ENCODE results near the gene PLA1A. TPM values are rescaled to one million over a fixed set of nuclear protein-coding genes. Genes with fewer than 3 reads are reported as not detected.

The PLA1A gene
- polyA plus RNA-seq, 1 experiment, result not detected

GRCh38 chr3:119628816-119629445, 31.2 kb downstream of the PLA1A start:
- Histone ChIP-seq H3K27ac (ENCODE audit: low read depth, low read length) (no peak overlapping the region), H3K9me3 (ENCODE audit: control insufficient read depth, insufficient read depth, low read length) (no peaks in the 10 kb centered on the region), H3K27me3 (ENCODE audit: control insufficient read depth, insufficient read depth, low read length) (peaks cover 13% of the 10 kb centered on the region), H3K4me3 (ENCODE audit: low read depth, low read length) (no peak overlapping the region)
- TF ChIP-seq CTCF (IDR thresholded peaks at IDR 0.05; ENCODE audit: low read depth, low read length), result no peak
- POLR2A ChIA-PET, result no interaction called here
- CTCF ChIA-PET, result no interaction called here
- DNase-seq (ENCODE audit: low read depth, low spot score), result no peak

GRCh38 chr3:119630128-119630879, 32.6 kb downstream of the PLA1A start:
- peak overlapping the region; percentile 71 for H3K27ac ChIP-seq (ENCODE audit: low read depth, low read length)
- H3K4me3 ChIP-seq (ENCODE audit: low read depth, low read length), result no peak overlapping the region
- no peak for TF ChIP-seq CTCF (IDR thresholded peaks at IDR 0.05; ENCODE audit: low read depth, low read length)
- no peak for DNase-seq (ENCODE audit: low read depth, low spot score)
- peaks cover 13% of the 10 kb centered on the region for H3K27me3 ChIP-seq (ENCODE audit: control insufficient read depth, insufficient read depth, low read length)
- CTCF ChIA-PET, result interaction anchor here (0.6 kb wide), 1 partner anchor 38 kb away, joined by 3 read pairs; no protein-coding TSS in a partner anchor
- POLR2A ChIA-PET, result no interaction called here
- no peaks in the 10 kb centered on the region for H3K9me3 ChIP-seq (ENCODE audit: control insufficient read depth, insufficient read depth, low read length)

GRCh38 chr3:119630880-119631329, 33.2 kb downstream of the PLA1A start:
- CTCF ChIA-PET, result no interaction called here
- Histone ChIP-seq H3K27ac (ENCODE audit: low read depth, low read length) (no peak overlapping the region), H3K4me3 (ENCODE audit: low read depth, low read length) (no peak overlapping the region), H3K9me3 (ENCODE audit: control insufficient read depth, insufficient read depth, low read length) (no peaks in the 10 kb centered on the region), H3K27me3 (ENCODE audit: control insufficient read depth, insufficient read depth, low read length) (peaks cover 7% of the 10 kb centered on the region)
- POLR2A ChIA-PET, result no interaction called here
- no peak for DNase-seq (ENCODE audit: low read depth, low spot score)
- no peak for TF ChIP-seq CTCF (IDR thresholded peaks at IDR 0.05; ENCODE audit: low read depth, low read length)

- TF ChIP-seq CTCF (IDR thresholded peaks at IDR 0.05; ENCODE audit: low read depth, low read length), result no peak
- H3K9me3 ChIP-seq (ENCODE audit: control insufficient read depth, insufficient read depth, low read length), result no peaks in the 10 kb centered on the region
- H3K27me3 ChIP-seq (ENCODE audit: control insufficient read depth, insufficient read depth, low read length), result peaks cover 4% of the 10 kb centered on the region
- CTCF ChIA-PET, result no interaction called here
- POLR2A ChIA-PET, result no interaction called here
- H3K27ac ChIP-seq (ENCODE audit: low read depth, low read length), result no peak overlapping the region
- DNase-seq (ENCODE audit: low read depth, low spot score), result no peak
- no peak overlapping the region for H3K4me3 ChIP-seq (ENCODE audit: low read depth, low read length)
Measured at GRCh38 chr3:119631516-119631915, 33.8 kb downstream of the PLA1A start.

- no peaks in the 10 kb centered on the region for H3K9me3 ChIP-seq (ENCODE audit: control insufficient read depth, insufficient read depth, low read length)
- no peak for DNase-seq (ENCODE audit: low read depth, low spot score)
- no peak overlapping the region for H3K4me3 ChIP-seq (ENCODE audit: low read depth, low read length)
- no peak overlapping the region for H3K27ac ChIP-seq (ENCODE audit: low read depth, low read length)
- no peak for TF ChIP-seq CTCF (IDR thresholded peaks at IDR 0.05; ENCODE audit: low read depth, low read length)
- CTCF ChIA-PET, result no interaction called here
- H3K27me3 ChIP-seq (ENCODE audit: control insufficient read depth, insufficient read depth, low read length), result peaks cover 4% of the 10 kb centered on the region
- POLR2A ChIA-PET, result no interaction called here
Measured at GRCh38 chr3:119632216-119632615, 34.5 kb downstream of the PLA1A start.

Measured in AG04450 (cell line).